ENCODE measurements around the gene GNAI3.
"Not testable (repeated sequence)": the region's sequence is repeated elsewhere in the genome, so short reads cannot be mapped to it uniquely, and the experiment has no call there.

GNAI3 gene

DNA sequence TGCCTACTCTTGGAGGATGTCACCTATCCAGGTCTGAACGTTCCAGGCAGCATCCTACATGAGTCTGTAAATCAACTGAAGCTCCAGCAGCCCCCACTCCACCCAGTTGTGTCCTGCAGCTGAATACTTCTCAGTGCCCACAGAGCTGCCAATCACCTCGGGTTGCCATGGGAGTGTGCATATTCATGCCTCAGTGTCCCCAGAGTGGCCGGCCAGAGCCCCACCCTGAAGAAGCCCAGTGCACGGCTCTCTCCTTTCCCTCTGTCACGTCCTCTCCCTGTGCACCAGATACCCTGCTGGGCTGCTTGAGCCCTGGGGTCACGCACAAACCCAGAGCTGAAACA is 91.4 kb downstream of the GNAI3 start:
- no peak for DNase-seq

DNA sequence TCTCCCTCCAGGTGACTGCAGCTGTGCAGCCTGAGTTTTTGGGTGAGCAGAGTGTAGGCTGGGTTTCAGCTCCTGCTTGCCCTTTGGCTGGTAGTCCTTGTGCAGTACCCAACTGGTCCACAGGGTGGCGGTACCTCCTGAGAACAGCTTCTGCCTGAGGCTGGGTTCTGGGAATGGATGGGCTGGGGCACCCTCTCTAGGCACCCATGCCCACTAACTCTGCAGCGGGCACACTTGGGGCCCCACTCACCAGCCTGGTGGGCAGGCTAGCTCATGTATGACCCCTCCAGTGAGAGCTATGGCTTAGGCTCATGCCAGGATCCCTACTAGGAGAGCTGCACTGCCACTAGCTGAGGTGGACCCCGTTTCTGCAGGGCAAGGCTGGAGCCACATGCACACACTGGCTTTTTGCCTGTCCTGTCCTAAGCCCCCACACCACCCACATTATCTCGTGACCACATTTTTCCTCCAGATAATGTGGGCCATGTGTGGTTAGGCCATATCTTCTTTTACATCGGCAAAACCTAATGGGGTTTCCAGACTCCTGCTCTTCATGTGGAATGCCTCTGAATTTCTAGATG is 92.0 kb downstream of the GNAI3 start:
- no peak for DNase-seq

DNA sequence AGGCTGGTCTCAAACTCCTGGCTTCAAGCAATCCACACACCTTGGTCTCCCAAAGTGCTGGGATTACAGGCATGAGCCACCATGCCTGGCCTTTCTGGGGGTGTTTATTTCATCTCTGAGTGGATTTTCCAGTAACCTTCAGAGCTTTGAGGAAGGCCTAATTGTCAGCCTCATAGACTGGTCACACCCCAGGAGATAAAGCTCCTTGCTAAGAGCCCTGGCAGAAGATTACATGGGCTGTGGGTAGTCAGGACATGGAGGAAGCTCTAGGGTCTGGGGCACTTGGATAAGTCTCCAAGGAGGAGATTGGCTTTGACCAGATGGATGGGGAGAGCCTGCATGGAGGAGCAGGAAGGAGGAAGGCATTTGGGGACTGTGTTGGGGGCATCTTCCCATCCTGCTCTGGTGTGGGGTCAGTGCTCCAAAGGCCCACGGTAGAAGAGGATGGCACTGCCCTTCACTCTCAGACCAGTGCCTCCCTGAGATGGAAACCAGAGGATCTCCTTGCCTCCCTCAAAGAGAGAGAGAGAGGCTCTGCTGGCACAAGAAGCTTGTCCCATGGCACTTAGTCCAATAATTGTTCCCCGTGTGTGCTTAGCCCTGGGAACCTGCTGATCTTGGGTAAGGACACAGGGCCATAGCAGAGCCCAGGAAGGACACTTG is 92.8 kb downstream of the GNAI3 start:
- no peak for DNase-seq

DNA sequence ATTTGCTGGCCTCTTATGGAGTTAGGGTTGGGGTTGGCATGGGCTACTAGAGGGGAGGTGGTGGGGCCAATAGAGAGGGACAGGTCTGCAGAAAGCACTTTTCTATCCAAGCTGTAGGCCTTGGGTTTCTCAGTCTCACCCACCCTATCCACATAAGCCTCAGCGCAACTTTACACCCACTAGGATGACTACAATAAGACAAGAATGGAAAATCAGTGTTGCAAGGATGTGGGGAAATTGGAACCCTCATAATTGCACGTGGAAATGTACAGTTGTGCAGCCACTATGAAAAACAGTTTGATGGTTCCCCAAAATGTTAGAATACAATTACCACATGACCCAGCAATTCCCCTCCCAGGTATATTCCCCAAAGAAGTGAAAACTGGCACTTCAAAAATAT is 93.4 kb downstream of the GNAI3 start:
- DNase-seq: no peak

DNA sequence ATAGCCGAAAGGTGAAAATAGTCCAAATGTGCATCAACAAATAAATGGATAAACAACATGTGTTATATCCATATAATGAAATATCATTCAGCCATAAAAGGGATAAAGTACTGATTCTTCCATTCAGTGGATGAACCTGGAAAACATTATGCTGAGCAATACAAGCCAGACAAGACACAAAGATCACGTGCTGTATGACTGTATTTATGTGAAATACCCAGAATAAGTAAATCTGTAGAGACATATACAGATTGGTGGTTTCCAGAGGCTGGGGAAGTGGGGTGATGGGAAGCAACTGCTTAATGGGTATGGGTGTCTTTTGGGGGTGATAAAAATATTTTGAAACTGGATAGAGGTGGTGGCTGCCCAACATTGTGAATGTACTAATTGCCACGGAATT is 94.2 kb downstream of the GNAI3 start:
- no peak for DNase-seq

DNA sequence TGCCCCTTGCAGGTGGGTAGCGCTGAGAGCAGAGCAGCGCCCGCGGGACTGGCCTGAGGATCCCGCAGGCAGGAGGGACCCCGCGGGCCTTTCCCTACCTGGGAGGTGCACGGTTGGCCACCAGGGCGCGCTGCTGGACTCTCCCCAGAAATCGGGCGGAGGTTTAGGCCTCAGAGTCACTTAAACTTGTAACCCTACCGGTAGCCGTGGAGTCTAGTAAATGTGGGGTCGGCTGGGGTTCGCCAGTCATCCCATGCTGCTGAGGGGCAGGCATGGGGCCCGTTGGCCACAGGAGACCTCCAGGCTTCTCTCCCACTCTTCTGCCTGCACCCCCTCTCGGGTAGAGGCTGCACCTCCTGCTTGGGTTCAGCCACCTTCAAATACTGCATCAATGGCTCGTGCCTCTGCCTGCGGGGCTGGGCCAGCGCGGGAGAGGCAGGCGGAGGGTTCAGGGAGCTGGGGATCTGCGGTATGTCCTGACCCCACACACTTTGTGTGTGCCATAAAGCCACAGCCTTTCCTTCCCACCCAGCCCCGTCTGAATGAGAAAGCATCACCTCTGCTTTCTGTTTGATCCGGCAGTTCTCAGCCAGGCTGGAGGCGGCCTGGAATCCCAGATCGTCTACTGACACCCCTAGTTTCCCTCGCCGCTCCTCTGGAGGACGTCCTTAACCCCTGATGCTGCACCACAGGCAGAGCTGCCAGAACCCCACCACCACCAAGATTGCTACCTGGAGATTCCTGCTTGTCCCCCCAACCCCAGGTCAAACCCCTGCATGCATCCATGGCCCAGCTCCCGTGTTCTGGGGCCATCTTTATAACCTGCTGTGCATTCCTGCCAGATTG is 95.2 kb downstream of the GNAI3 start:
- DNase-seq: peak; percentile 3

DNA sequence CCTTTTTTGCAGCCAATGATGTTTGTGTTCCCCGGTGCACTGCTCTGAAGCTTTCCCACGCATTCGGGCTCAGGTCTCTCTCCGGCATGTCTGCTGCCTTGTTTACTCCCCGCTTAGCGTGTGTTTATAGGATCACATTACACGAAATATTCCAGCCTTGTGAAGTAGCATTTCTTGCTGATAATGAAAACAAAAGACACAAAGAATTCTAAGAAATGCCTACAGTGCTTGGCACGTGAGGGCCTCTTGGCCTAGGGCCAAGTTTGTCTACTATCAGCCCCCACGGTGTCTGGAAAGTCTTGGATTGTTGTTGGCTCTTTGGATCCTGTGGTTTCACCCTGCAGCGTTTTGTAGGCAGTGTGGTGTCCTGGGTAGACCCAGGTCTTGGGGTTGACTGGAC is 96.3 kb downstream of the GNAI3 start:
- no peak for DNase-seq

DNA sequence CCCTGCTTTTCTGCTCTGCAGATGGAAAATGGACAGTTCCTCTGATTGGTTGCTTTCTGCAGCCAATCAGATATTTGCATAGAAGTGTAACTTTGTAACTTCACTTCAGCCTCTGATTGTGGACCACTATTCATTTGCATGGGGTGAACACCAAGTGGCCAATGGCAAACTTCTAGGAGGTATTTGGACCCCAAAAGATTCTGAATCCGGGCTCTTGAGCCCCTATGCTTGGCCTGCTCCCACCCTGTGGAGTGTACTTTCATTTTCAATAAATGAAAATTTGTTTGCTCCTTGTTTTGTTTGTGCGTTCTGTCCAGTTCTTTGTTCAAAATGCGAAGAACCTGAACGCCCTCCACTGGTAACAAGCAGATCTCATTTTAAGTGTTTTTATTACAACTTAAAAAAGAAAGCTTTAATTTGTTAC is 101.1 kb downstream of the GNAI3 start:
- no peak for DNase-seq

DNA sequence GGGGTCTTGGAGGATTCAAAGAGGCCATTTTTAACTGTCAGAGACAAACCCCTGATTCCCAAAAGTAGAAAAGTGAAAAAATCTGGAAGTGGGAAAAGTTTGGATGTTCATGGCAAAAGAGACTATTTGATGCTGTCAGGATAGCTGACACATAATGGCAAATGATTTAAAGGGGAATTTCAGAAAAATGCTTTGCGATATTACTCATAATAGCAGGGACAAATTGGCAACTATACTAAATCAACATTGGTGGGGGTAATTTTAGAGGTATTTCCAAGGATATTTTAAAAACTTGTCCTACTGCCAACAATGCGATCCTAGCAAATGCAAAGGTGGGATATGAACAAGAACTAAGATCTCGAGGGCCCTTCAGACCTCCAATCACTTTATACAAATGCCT is 102.2 kb downstream of the GNAI3 start:
- no peak for DNase-seq

DNA sequence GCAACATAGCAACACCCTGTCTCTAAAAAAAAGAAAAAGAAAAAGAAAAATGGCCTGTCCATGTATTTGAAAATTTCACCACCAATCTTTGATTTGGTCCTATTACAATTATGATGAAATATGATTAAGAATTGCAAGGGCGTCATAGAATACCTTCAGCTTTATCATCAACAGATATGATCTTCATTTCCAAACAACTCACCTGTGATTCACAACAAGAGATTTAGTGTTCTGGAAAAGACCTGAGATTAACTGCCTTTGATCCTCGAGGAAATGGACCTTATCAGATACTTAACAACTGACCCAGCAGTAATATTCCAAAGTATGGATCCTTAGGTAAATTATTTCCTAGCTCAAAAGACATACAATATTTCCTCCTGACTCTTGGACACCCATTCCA is 104.0 kb downstream of the GNAI3 start:
- DNase-seq: no peak

DNA sequence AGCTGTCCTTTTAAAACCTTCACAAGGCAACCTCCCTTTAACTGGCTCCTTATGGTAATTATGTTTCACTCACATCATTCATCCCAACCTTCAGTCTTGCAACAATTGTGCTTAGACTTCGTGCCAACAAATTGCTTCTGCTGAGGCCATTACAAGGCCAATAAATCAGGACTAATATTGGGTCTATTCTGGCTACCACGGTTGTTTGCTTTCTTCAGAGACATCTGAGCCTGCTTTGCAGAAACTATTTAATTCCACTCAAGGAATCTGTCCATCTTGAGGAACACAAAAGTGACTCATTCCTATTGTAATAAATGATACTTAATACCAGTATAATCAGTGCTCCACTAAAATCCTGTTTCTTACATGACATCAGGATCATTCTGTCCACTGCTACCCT is 104.9 kb downstream of the GNAI3 start:
- DNase-seq: no peak

DNA sequence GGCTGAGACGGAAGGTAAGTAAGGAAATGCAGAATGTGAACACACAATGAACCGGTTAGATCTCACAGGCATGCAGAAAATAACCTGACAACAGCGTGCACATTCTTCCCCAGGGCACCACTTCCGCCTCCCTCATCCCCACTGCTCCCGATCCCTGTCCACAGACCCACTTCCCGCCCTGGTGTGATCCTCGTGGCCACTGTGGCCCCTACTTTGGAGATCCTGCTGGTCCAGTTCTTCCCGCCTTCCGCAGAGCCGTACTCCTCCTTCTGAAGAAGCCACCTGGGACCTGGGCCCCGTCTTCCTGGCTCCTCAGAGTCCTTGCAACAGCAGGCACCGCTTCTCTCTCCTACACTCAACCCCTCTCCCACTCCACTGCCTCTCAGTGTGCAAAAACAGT is 106.1 kb downstream of the GNAI3 start:
- DNase-seq: no peak

DNA sequence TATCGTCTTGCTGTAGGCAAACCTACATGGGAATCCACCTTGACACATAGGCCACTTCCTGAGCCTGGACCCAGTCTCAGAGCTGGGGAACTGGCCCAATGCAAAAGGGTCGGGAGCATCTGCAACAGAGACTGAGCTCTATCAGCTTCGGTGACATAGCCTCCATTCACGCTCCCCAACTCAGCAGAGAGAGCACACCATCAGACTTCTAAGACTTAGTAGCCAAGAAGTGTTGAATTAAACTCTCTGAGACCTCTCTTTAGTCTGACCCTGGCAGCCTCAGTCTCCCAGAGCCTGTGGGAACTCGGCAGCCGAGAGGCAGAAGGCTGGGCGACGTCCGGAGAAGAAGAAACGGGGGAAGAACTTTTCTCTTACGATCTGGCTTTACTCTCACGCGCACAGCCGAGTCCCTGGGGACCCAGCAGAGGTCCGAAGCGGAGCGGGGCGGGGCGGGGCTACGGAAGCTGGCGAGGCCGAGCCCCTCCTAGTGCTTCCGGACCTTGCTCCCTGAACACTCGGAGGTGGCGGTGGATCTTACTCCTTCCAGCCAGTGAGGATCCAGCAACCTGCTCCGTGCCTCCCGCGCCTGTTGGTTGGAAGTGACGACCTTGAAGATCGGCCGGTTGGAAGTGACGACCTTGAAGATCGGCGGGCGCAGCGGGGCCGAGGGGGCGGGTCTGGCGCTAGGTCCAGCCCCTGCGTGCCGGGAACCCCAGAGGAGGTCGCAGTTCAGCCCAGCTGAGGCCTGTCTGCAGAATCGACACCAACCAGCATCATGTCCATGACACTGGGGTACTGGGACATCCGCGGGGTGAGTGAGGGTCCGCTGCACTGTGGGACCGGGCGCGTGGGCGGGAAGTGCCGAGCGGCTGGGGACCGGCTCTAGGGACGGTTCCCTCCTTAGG is 107.5 kb downstream of the GNAI3 start, which contains the start of gene GSTM4:
GSTM4 (plus strand) TSS at position 485 of the 905 bp plus-strand sequence; CDS start at position 776, 291 bp downstream.
- DNase-seq: peak; percentile 5

DNA sequence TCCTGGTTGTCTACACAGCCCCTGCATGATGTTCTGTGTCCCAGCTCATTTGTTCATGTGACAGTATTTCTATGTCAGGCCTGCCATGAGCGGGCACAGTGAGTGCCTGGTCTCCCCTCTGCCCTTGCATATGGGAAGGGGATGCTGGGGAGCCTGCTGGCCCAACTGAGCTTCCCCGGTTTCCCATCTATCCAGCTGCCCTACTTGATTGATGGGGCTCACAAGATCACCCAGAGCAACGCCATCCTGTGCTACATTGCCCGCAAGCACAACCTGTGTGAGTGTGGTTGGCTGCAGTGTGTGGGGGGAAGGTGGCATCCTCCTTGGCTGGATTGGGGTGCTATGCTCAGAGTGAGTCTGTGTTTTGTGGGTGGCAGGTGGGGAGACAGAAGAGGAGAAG is 109.0 kb downstream of the GNAI3 start:
- DNase-seq: no peak

DNA sequence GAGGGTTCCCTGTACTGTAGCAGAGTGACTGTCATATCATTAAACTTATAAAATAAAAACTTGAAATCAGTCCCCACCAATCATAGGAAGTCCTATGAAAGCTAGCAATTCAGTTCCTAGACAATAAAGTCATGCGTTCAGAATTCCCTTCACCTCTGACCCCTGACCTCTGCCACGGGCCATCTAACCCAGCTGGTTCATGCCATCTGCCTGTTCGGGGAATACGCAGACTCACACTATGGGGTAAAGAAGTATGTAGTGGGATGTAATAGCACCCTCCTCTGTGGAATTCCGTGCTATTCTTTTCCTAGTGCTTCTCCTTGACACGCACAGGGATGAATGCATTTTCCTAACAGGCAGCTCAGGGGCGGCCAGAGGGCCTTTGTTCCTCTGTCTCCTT is 109.6 kb downstream of the GNAI3 start:
- no peak for DNase-seq

DNA sequence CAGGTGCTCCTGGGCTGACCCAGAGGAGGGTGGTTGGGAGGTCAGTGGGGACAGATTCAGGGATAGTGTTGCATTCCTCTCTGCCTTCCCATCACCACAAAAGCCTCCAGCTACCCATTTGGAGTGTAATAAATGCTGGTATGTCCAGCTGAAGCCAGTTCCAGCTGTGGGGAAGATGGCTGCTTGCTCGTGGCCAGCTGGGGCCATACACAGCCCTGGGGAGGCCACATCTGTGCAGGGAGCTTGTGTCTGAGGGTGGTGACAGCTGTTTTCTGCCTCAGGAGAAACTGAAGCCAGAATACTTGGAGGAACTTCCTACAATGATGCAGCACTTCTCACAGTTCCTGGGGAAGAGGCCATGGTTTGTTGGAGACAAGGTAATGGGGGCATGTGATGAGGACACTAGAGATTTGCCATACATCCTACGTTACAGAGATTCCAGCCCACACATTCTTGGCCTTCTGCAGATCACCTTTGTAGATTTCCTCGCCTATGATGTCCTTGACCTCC is 110.2 kb downstream of the GNAI3 start:
- DNase-seq: no peak

DNA sequence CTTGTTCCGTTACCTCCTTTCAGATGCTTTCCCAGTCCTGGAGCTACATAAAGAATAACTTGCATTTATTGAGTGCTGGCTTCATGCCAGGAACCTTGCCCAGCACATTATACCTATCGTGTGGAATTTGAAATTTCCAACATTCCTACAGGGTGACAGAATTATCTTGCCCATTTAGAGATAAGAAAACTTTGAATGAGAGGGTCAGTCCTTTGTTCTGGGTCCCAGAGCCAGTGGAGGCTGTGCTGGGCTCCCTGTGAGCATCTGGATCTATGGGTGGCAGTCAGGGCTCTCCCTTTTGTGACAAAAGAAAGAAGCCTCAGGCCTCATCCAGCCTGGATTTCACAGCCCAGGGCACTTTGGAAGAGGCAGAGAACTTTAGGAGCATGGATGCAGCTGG is 110.7 kb downstream of the GNAI3 start:
- DNase-seq: no peak

DNA sequence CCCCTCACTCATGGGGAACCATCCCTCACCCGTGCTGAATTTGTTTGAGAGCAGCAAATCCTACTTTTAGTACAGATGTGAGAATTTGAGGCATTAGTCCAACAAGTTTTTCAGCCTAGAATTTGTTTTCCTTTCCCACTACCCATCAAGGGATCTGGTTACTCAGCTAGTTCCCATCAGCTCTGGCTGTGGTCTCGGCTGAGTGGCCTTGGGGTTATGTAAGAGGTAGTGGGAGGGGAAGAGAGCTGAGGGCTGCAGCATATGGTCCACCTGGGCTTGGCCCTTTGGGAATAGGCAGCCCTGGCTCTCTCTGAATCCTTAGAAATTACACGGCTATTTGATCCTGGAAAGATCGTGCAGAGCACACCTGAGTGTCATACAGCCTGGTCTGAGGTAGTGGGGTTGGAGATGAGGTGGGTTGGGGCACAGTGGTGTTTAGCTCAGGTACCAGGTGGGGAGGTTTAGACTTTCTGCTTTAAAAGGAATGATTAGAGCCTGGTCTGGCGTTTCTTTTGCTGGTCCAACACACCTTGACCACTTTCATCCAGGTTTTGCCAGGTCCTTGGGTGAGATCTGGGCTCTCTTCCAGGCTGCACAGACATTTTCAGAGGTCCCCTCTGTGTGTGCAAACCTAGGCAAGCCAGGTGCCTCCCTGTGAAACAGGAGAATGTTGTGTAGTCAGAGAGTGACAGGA is 111.7 kb downstream of the GNAI3 start:
- no peak for DNase-seq

DNA sequence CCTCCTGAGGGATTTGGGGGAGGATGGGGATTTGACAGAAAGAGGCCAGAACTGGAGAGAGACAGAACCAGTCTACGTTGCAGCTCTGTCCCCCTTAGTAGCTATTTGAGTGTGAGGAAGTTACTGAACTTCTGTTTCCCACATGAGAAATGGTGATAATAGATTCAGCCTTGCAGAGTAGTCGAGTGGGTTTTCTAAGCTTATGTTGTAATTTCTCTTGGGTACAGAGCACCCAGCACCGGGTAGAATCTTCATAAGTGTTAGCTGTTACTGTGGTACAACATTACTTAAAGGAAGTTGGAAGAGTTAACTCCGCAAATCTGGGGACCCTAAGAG is 112.2 kb downstream of the GNAI3 start:
- DNase-seq: not testable (repeated sequence)

DNA sequence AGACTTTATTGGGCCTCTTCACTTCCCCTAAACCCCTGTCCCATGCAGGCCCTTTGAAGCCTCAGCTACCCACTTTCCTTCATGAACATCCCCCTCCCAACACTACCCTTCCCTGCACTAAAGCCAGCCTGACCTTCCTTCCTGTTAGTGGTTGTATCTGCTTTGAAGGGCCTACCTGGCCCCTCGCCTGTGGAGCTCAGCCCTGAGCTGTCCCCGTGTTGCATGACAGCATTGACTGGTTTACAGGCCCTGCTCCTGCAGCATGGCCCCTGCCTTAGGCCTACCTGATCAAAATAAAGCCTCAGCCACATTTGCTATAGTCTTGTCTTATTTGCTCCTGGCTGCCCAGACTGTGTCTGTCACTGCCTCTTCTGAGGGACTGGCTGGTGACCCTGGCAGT is 113.0 kb downstream of the GNAI3 start:
- DNase-seq: no peak

DNA sequence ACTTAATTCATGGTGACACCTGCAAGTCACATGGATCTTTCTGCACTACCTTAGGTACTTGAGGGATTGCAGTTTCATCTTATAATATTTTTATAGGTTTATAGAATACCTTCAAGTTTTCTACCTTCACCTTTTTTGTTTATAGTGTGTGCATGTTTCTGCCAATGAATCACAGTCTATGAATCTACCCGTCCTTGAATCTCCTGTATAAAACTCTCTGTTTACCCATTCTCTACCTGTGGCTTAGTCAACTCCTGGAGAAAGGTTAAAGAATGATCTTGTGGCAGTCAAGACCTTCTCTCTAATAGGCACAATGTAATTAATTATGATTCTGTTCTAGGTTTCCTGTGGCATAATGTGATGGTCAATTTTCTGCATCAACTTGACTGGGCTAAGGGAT is 116.3 kb downstream of the GNAI3 start:
- DNase-seq: no peak

DNA sequence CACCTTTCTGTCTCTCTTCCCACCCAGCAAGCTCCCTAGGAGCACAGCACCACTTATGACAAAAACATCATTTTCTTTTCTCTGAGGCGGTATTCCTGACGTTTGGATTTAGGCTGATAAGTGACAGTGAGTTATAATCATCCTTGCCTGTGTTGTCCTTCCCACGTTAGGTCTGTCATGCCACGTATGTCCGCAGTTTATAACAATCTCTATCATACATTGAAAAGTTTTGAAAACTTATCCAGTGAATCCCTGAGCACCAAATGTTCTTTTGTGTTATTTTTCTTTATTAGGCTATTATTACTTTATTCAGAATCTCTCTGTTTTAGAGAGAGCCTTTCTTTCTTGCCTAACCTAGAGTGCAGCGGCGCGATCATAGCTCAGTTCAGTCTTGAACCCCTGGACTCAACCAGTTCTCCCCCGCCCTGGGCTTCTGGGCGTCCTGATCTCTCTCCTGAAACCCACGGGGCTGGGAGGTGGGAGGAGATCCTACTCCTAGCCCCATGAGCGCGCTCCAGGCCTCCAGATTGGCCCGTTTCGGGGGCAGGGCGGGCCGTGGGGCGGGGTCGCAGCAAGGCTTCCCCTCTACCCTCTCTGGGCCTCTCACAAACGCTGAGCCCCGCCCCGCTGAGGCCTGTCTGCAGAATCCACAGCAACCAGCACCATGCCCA is 119.2 kb downstream of the GNAI3 start, which contains the start of gene GSTM2:
GSTM2 (plus strand) TSS at position 606 of the 671 bp plus-strand sequence; CDS start at position 665, 59 bp downstream.
- peak; percentile 33 for DNase-seq

All from GOT3 (cell line).